Prostate gland (tissue), 2 donors: ENCODE data around the gene TIMP4. TPM values are rescaled to one million over a fixed set of nuclear protein-coding genes. Genes with fewer than 3 reads are reported as not detected.

Experiments
- DNase-seq: peaks from one replicate; pipeline ENCODE4 v3.0.0-alpha.2; 2019; ENCODE audit warnings: low spot score
- H3K27ac ChIP-seq, 2 donors: fragments of 200-600 bp; sonication (generic); 2 replicates each; pipeline ENCODE4 v1.5.1; 2017 to 2019
- H3K27me3 ChIP-seq: fragments of 200-600 bp; sonication (generic); replicated peaks from 2 replicates; pipeline ENCODE4 v1.5.1; 2019; ENCODE audit not compliant: insufficient read depth
- H3K36me3 ChIP-seq, 2 donors: fragments of 200-600 bp; sonication (generic); 1 replicate in 1 of 2; 2 replicates in 1 of 2; pipeline versions ENCODE4 v1.5.1 to v1.8.1; 2017 to 2019
- H3K4me1 ChIP-seq: fragments of 200-600 bp; sonication (generic); replicated peaks from 2 replicates; pipeline ENCODE4 v1.5.1; 2019
- H3K4me3 ChIP-seq, 2 donors: fragments of 200-600 bp; sonication (generic); 2 replicates each; pipeline ENCODE4 v1.5.1; 2017 to 2019
- H3K9me3 ChIP-seq: fragments of 200-600 bp; sonication (generic); 2 replicates; pipeline ENCODE4 v1.5.1; 2017
- CTCF ChIP-seq, 4 experiments: fragments of 200-600 bp in 2 of 4; fragments of 450-650 bp in 2 of 4; sonication (generic) in 2 of 4; IDR thresholded peaks; 1 replicate in 3 of 4; 2 replicates in 1 of 4; pipeline ENCODE4 v1.5.1; 2016 to 2019; ENCODE audit warnings: antibody characterized with exemption in 4 of 4, mild to moderate bottlenecking in 2 of 4, moderate library complexity in 2 of 4
- POLR2A ChIP-seq: fragments of 450-650 bp; IDR thresholded peaks from one replicate; pipeline ENCODE4 v1.6.1; 2016; ENCODE audit warnings: antibody characterized with exemption, mild to moderate bottlenecking
- POLR2AphosphoS5 ChIP-seq: sonication (generic); formaldehyde crosslinking; IDR thresholded peaks from one replicate; pipeline ENCODE4 v1.6.1; 2017; ENCODE audit warnings: antibody characterized with exemption
- WGBS: methylation state at CpG from one replicate; pipeline ENCODE4 v1.1.5; 2018; 5-methylcytosine and 5-hydroxymethylcytosine counted together
- intact Hi-C: fragments of 100-400 bp; cut with DNase I; formaldehyde crosslinking; loops from one replicate; pipeline ENCODE4 v1.14.2; 2022
- total RNA-seq, 2 donors: library from RNA; depleted of rRNA; stranded (reverse); fragments of >200 nt; gene quantifications; one replicate each; pipeline ENCODE4 v1.1.0, GENCODE V29; 2016

The TIMP4 gene
- total RNA-seq, 2 donors from 2014 or later, result 5.6 to 9.7 TPM

GRCh38 chr3:12192655-12193484 is 34.2 kb upstream of the TIMP4 start:
- no peak for DNase-seq
- TF ChIP-seq POLR2A, result no peak
- no peak for TF ChIP-seq CTCF (IDR thresholded peaks at IDR 0.05)
- no peak for TF ChIP-seq POLR2AphosphoS5

GRCh38 chr3:12192173-12192572 is 33.5 kb upstream of the TIMP4 start:
- H3K4me3 ChIP-seq, result no peak overlapping the region
- TF ChIP-seq POLR2A, result no peak
- no peak for TF ChIP-seq POLR2AphosphoS5
- TF ChIP-seq CTCF (IDR thresholded peaks at IDR 0.05), result no peak
- WGBS, result 92% methylated on average over 8 of the region's 8 CpGs
- no peaks in the 10 kb centered on the region for H3K27me3 ChIP-seq
- no peaks in the 10 kb centered on the region for H3K36me3 ChIP-seq
- no peaks in the 10 kb centered on the region for H3K4me1 ChIP-seq
- no peak overlapping the region for H3K27ac ChIP-seq
- no peak for DNase-seq
- intact Hi-C loops, result no loop called here
- no peaks in the 10 kb centered on the region for H3K9me3 ChIP-seq

More at GRCh38 chr3:12192655-12193484, 34.2 kb upstream of the TIMP4 start:
- Histone ChIP-seq H3K4me1 (no peaks in the 10 kb centered on the region), H3K4me3 (no peak overlapping the region), H3K9me3 (no peaks in the 10 kb centered on the region), H3K27ac (no peak overlapping the region), H3K27me3 (no peaks in the 10 kb centered on the region), H3K36me3 (no peaks in the 10 kb centered on the region)
- intact Hi-C loops, result no loop called here
- WGBS, result 95% methylated on average over 3 of the region's 3 CpGs

- H3K9me3 ChIP-seq, result no peaks in the 10 kb centered on the region
- no peaks in the 10 kb centered on the region for H3K4me1 ChIP-seq
- no peak overlapping the region for H3K27ac ChIP-seq
- 91% methylated on average over 5 of the region's 5 CpGs for WGBS
- H3K4me3 ChIP-seq, result no peak overlapping the region
- no peak for TF ChIP-seq CTCF (IDR thresholded peaks at IDR 0.05)
- TF ChIP-seq POLR2AphosphoS5, result no peak
- no peak for TF ChIP-seq POLR2A
- DNase-seq, result no peak
- no peaks in the 10 kb centered on the region for H3K27me3 ChIP-seq
- intact Hi-C loops, result no loop called here
- no peaks in the 10 kb centered on the region for H3K36me3 ChIP-seq
Measured at GRCh38 chr3:12191559-12191958, 32.8 kb upstream of the TIMP4 start.

GRCh38 chr3:12190832-12191231 is 32.1 kb upstream of the TIMP4 start:
- 96% methylated on average over 6 of the region's 6 CpGs for WGBS
- Histone ChIP-seq H3K4me1 (no peaks in the 10 kb centered on the region), H3K27ac (no peak overlapping the region)

More at GRCh38 chr3:12190832-12191231, 32.1 kb upstream of the TIMP4 start:
- no peak overlapping the region for H3K4me3 ChIP-seq
- no peak for DNase-seq
- H3K27me3 ChIP-seq, result no peaks in the 10 kb centered on the region
- intact Hi-C loops, result no loop called here
- H3K9me3 ChIP-seq, result no peaks in the 10 kb centered on the region
- TF ChIP-seq CTCF (IDR thresholded peaks at IDR 0.05), result no peak
- TF ChIP-seq POLR2AphosphoS5, result no peak
- no peak for TF ChIP-seq POLR2A
- no peaks in the 10 kb centered on the region for H3K36me3 ChIP-seq
